Sciatic nerve (tissue), 2 donors: ENCODE measurements around the gene CCNQ. TPM values are rescaled to one million over a fixed set of nuclear protein-coding genes. Genes with fewer than 3 reads are reported as not detected.

Experiments used
- ATAC-seq: fragments of 200-7000 bp; cut with Tn5 transposase; one replicate; pipeline ENCODE4 v1.9.1; 2020; ENCODE audit warnings: mild to moderate bottlenecking, moderate library complexity
- DNase-seq: peaks from one replicate; pipeline ENCODE4 v3.0.0-alpha.2; 2020; ENCODE audit warnings: low spot score
- intact Hi-C: fragments of 100-400 bp; cut with DNase I; formaldehyde crosslinking; loops from one replicate; pipeline ENCODE4 v1.14.2; 2022
- total RNA-seq: library from RNA; stranded (reverse); fragmentation: NEBNext Ultra II Directional; extraction: Animal tissue kit (Norgen Biotek cat#: 25700); gene quantifications from one replicate; pipeline ENCODE4 v1.2.1, GENCODE V29; 2021
- donor health status: DM: no; HTN: no; CAD: no.
- donor health status: DM: no; HTN: no; CAD: no.

The CCNQ gene
- total RNA-seq, 1 donor from 2014 or later: 11.9 TPM

DNA sequence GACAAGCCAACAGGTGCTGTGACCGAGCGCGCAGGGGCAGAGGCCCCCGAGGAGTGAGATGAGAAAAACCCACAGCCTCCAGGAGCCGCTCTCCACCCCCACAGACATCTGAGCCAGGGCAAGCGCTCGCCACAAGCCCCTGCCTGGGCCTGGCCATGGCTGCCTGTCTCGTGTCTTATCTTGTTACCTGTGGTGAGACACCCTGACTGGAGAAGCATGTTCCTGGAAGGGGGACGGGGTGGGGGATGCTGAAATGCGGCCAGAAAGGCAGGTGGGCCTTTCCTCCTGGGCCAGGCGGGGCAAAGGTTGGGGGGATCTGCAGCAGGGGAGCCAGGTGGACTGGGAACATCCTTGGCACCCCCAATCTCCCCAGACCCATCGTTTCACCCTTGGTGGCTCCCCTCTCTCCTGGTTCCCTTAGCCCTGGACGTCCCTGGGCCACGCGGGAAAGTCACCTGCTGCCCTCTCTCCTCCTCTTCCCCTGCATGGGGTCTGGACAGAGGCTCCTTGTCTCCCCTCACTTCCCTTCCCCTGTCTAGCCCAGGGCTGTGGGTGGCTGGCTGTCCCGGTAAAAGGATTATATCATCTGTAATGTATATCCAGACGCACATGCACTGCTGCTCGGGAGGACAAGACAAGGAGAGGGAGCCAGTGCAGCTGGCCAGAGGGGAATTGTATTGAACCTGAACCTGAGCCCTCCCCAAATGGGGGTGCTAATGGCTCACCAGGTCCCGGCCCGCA, 39.7 kb upstream of the CCNQ start:
- ATAC-seq: no peak
- intact Hi-C loops: no loop called here
- DNase-seq: peak; percentile 40

DNA sequence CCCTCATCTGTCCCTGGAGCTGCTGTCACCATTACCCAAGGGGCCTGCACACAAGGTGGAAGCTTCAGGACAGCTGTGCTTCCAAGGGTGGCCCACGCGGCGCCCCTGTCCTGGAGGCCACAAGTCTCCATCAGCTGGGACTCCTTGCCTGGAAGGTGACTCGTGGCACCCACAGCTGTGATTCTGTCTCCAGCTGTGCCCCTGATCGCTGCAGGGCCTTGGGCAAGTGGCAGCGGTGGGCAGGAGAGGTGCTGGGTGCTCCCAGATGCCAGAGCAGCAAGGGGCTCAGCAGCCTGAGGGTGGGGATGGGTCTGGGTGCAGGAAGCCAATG, 39.1 kb upstream of the CCNQ start:
- DNase-seq (no peak), ATAC-seq (no peak)
- intact Hi-C loops: no loop called here

- DNase-seq (peak; percentile 39), ATAC-seq (no peak)
- intact Hi-C loops: no loop called here
Observed at GRCh38 chrX:153637121-153638040, 38.4 kb upstream of the CCNQ start.

GRCh38 chrX:153636716-153637115, 37.8 kb upstream of the CCNQ start:
- intact Hi-C loops: no loop called here
- DNase-seq: no peak
- ATAC-seq: no peak

DNA sequence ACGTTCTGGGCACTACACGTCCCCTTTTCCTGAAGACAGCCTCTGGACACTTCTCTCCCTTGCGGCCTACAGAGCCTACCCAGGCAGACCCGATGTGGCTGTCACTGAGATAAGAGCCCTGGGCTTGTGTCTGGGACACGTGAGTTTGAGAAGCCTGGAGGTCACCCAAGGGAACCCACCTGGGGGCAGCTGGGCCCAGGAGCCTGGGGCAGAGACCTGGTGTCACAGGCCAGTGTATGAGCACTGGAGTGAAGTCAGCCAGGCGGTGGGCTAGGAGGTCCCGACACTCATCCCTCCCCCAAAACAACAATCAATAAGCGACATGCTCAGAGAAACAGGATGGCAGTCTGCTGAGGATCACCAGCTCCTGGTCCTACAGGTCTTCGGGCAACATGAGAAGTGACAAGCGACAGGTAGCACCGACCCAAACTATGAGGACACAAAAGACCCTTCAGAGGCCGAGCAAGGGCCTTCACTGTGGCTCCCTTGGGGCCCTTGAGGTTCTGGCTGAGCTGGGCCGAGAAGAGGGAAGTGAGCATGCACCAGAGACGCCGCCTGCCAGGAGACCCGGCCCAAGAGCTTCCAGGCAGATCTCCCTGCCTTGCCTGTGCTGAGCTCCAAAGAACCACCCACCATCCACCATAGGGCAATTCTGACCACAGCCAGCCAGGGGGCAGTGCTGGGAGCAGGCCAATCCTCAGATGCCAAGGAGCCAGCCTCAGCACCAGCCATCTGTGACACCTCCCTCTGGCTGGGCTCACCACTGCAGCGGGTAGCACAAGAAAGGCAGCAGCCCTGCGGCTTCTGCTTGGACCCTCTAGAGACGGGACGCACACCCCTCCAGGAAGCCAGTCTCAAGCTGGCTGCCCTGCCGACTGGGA, 37.1 kb upstream of the CCNQ start:
- DNase-seq (peak; percentile 49), ATAC-seq (no peak)
- intact Hi-C loops: no loop called here

DNA sequence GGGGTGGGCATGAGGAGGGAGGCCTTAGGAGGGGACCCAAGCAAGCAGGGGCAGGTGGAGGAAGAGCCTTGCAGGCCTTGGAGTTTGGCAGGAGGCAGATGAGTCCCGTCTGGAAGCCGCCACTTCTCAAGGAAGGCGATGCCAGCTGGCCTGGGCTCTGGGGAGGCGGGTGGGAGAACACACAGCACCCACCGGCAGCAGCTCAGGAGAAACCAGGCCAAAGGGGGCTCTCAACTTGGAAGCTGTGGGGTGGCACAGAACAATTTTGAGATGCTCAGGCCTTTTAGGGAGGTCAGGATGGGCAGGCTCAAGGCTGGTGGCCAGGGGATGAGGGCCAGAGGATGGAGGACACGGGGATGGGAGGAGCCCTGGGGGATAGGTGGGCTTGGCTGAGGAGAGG, 36.4 kb upstream of the CCNQ start:
- ATAC-seq: no peak
- DNase-seq: peak; percentile 50
- intact Hi-C loops: no loop called here

- intact Hi-C loops: no loop called here
- DNase-seq (peak; percentile 42), ATAC-seq (no peak)
Observed at GRCh38 chrX:153634832-153635231, 35.9 kb upstream of the CCNQ start.

GRCh38 chrX:153634236-153634635, 35.3 kb upstream of the CCNQ start:
- DNase-seq (peak; percentile 42), ATAC-seq (no peak)
- intact Hi-C loops: no loop called here

GRCh38 chrX:153633607-153634180, 34.8 kb upstream of the CCNQ start:
- peak; percentile 41 for DNase-seq
- intact Hi-C loops: no loop called here
- no peak for ATAC-seq

DNA sequence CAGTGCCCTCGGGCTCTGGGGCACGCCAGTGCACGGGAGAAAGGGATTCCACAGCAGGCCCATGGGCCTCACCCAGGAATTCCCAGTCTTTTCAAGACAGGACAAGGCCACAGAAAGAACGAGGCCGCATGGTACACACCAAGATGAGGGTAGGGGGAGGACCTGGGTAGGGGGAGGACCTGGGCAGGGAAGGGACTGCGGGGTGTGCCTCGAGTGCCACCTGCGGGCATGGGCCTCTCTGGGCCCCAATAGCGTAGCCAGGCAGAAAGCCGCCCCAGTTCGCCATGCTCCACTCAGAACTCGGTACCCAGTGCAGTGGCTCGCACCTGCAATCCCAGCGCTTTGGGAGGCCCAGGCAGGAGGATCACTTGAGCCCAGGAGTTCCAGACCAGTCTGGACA, 34.1 kb upstream of the CCNQ start:
- DNase-seq: no peak
- no peak for ATAC-seq
- intact Hi-C loops: no loop called here

GRCh38 chrX:153632595-153632946, 33.6 kb upstream of the CCNQ start:
- intact Hi-C loops: no loop called here
- no peak for ATAC-seq

GRCh38 chrX:153631907-153632594, 33.1 kb upstream of the CCNQ start:
- intact Hi-C loops: no loop called here
- DNase-seq: peak; percentile 33
- no peak for ATAC-seq

More at GRCh38 chrX:153632595-153632946, 33.6 kb upstream of the CCNQ start:
- DNase-seq: no peak

DNA sequence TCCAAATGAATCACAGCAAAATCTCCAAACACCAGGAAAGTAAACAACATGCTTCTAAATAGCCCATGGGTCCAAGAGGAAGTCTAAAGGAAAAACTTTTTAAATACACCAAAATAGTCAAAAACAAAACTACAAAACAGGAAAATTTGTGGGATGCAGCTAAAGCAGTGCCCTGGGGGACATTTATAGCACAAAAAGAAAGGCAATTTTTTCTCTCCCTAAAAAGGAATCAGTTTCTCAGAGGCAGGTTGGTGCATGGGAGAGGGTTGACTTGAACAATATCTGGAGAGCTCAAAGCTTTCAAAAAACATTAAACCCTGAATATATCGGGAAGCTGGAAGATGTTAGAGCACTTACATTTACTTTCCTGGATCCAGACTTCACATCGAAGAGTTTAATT, 32.4 kb upstream of the CCNQ start:
- DNase-seq (no peak), ATAC-seq (no peak)
- intact Hi-C loops: no loop called here

DNA sequence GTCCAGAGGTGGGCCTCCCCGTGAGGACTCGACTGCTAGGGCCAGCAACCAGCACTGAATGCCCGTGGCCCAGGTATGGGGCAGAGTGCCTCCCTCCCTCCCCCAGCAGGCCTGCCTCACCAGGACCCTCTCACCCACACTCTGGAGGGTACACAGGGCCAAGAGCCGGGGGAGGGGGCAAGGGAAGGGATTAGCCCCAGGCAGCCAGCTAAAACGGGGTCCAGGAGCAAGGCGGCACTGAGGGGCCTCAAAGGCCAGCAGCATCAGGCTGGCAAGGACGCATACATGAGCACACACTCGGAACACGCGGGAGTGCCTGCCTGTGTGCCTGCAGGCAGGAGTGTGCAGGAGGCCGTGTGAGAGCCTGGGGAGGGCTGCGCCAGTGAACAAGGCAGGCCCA, 29.7 kb upstream of the CCNQ start:
- intact Hi-C loops: no loop called here
- ATAC-seq (no peak), DNase-seq (peak; percentile 36)

GRCh38 chrX:153628129-153628528, 29.2 kb upstream of the CCNQ start:
- DNase-seq: no peak
- intact Hi-C loops: no loop called here
- no peak for ATAC-seq

- DNase-seq (no peak), ATAC-seq (peak; percentile 55)
- intact Hi-C loops: no loop called here
Observed at GRCh38 chrX:153627675-153628111, 28.8 kb upstream of the CCNQ start.

DNA sequence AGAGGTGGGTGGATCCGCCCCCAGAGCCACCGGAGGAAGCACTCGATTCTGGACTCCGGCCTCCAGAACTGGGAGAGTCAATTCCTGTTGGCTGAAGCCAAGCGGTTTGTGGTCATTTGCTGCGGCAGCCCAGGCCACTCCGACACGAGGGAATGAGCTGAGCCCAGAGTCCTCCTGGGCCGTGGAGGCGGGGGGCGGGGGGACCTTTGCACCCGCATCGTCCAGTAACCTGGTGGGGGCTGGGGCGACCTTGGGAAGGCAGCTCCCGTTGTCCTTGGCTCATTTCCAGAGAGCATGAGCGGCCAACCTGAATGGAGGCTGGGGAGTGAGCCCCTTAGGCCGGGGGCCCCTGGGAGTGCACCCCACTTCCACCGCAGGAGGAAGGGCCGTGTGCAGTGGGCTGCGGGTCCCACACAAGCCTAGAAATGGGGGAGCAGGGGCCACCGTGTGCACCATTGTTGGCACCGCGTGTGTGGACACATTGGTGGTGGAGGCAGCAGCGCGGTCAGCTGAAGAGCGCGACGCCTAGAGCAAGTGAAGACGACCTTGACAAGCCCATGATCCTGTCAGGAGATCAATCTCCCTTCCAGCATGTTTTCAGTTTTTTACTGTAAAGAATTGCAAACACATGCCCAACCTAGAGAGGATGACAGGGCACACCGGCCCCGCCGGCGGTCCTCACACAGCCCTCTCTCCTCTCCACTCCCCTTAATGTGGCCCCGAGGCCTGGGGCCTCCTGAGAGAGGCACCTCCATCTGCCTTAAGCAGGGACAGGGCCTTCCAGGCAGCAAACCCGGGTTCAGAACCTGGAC, 28.1 kb upstream of the CCNQ start:
- DNase-seq (no peak), ATAC-seq (no peak)
- intact Hi-C loops: no loop called here
